H1 (cell line): Measurements from ENCODE around the gene MGAT4B. TPM values are rescaled to one million over a fixed set of nuclear protein-coding genes. Genes with fewer than 3 reads are reported as not detected.

Experiments used
- CTCF ChIA-PET: fragments of 300-600 bp; sonication (Branson Sonifier 250); formaldehyde crosslinking; loops from one replicate; lab custom pipeline; 2021; ENCODE audit not compliant: partially characterized antibody; lab: Charles Lee
- POLR2A ChIA-PET: fragments of 300-600 bp; sonication (Branson Sonifier 250); formaldehyde crosslinking; loops from one replicate; lab custom pipeline; 2021; ENCODE audit warnings: inconsistent platforms; ENCODE audit not compliant: partially characterized antibody; lab: Charles Lee
- DNase-seq, 2 experiments: peaks; one replicate each; pipeline versions ENCODE4 v3.0.0 to v3.0.0-alpha.2; 2010 to 2022; ENCODE audit warnings: low spot score in 2 of 2, low read depth in 1 of 2, mixed read lengths in 1 of 2
- FAIRE-seq: peaks from 2 replicates; lab custom pipeline; 2011; peaks lifted over from hg19 to GRCh38; lab: Jason Lieb, UNC
- H2AFZ ChIP-seq: 2 replicates; pipeline ENCODE4 v1.8.1; 2012; ENCODE audit warnings: low read length, inconsistent platforms
- H2AK5ac ChIP-seq: 2 replicates; pipeline ENCODE4 v1.6.1; 2013; ENCODE audit warnings: low read depth, low read length
- H2BK120ac ChIP-seq: replicated peaks from 2 replicates; pipeline ENCODE3; 2013; ENCODE audit warnings: low read depth, low read length, inconsistent platforms
- H2BK12ac ChIP-seq: 2 replicates; pipeline ENCODE4 v1.6.1; 2013; ENCODE audit warnings: low read depth, low read length
- H2BK15ac ChIP-seq: 2 replicates; pipeline ENCODE4 v1.6.1; 2013; ENCODE audit warnings: low read length
- H2BK20ac ChIP-seq: 2 replicates; pipeline ENCODE4 v1.6.1; 2013; ENCODE audit warnings: low read length
- H2BK5ac ChIP-seq: 2 replicates; pipeline ENCODE4 v1.6.1; 2013; ENCODE audit warnings: low read depth, low read length
- H3K14ac ChIP-seq: 2 replicates; pipeline ENCODE4 v1.6.1; 2013; ENCODE audit warnings: inconsistent platforms; ENCODE audit not compliant: insufficient read length
- H3K18ac ChIP-seq: 2 replicates; pipeline ENCODE4 v1.6.1; 2013; ENCODE audit warnings: low read length; ENCODE audit errors: extremely low read depth
- H3K23ac ChIP-seq: 2 replicates; pipeline ENCODE4 v1.6.1; 2013; ENCODE audit warnings: inconsistent platforms; ENCODE audit not compliant: insufficient read length
- H3K23me2 ChIP-seq: 2 replicates; pipeline ENCODE4 v1.6.1; 2013; ENCODE audit warnings: low read depth, low read length
- H3K27ac ChIP-seq: 2 replicates; pipeline ENCODE4 v1.6.1; 2011; ENCODE audit warnings: low read depth, low read length, inconsistent platforms
- H3K27me3 ChIP-seq, 4 experiments: replicated peaks in 1 of 4; 1 replicate in 1 of 4; 2 replicates in 3 of 4; pipeline versions ENCODE4 v1.6.1 to v1.8.1; 2011 to 2013; ENCODE audit warnings: low read length in 3 of 4, mild to moderate bottlenecking in 3 of 4, inconsistent platforms in 2 of 4, mixed read lengths in 2 of 4, moderate library complexity in 1 of 4; ENCODE audit not compliant: control insufficient read depth in 3 of 4, insufficient read depth in 3 of 4; ENCODE audit errors: extremely low read depth in 1 of 4
- H3K36me3 ChIP-seq, 4 experiments: 2 replicates each; pipeline versions ENCODE4 v1.6.1 to v1.8.1; 2011 to 2013; ENCODE audit warnings: mild to moderate bottlenecking in 4 of 4, low read length in 3 of 4, moderate library complexity in 2 of 4, control low read depth in 1 of 4, inconsistent platforms in 1 of 4; ENCODE audit not compliant: insufficient read depth in 4 of 4, control insufficient read depth in 2 of 4
- H3K4ac ChIP-seq: replicated peaks from 2 replicates; pipeline ENCODE3; 2013; ENCODE audit warnings: low read length, low read depth, mixed read lengths, inconsistent platforms; ENCODE audit not compliant: insufficient read length
- H3K4me1 ChIP-seq, 4 experiments: replicated peaks in 1 of 4; 1 replicate in 1 of 4; 2 replicates in 3 of 4; pipeline versions ENCODE4 v1.6.1 to v1.8.1; 2011 to 2013; ENCODE audit warnings: low read length in 3 of 4, inconsistent platforms in 2 of 4, mixed read lengths in 1 of 4; ENCODE audit not compliant: insufficient read depth in 4 of 4, control insufficient read depth in 3 of 4
- H3K4me2 ChIP-seq, 2 experiments: 2 replicates each; pipeline versions ENCODE4 v1.6.1 to v1.8.1; 2011 to 2013; ENCODE audit warnings: low read depth in 2 of 2, low read length in 2 of 2, control low read depth in 1 of 2, inconsistent platforms in 1 of 2, mild to moderate bottlenecking in 1 of 2; ENCODE audit not compliant: insufficient read depth in 1 of 2
- H3K4me3 ChIP-seq, 4 experiments: fragments of 200-600, 300-600 bp in 1 of 4; sonication (generic), shearing (Covaris generic), sonication (Bioruptor Twin) in 1 of 4; 2 replicates each; pipeline versions ENCODE4 v1.5.1 to v1.8.1; 2011 to 2016; ENCODE audit warnings: low read length in 4 of 4, low read depth in 3 of 4, control low read depth in 2 of 4, inconsistent platforms in 2 of 4, mild to moderate bottlenecking in 2 of 4, mixed read lengths in 1 of 4, moderate library complexity in 1 of 4; ENCODE audit not compliant: insufficient read depth in 2 of 4; ENCODE audit errors: extremely low read depth in 1 of 4
- H3K56ac ChIP-seq: replicated peaks from 2 replicates; pipeline ENCODE3; 2013; ENCODE audit warnings: low read depth, mild to moderate bottlenecking, mixed read lengths, low read length, inconsistent platforms; ENCODE audit not compliant: insufficient read length
- H3K79me1 ChIP-seq: 2 replicates; pipeline ENCODE4 v1.6.1; 2013; ENCODE audit warnings: low read depth, low read length, control low read depth
- H3K79me2 ChIP-seq, 2 experiments: 2 replicates each; pipeline versions ENCODE4 v1.6.1 to v1.8.1; 2012 to 2013; ENCODE audit warnings: low read length in 2 of 2, mild to moderate bottlenecking in 2 of 2, inconsistent platforms in 1 of 2; ENCODE audit not compliant: insufficient read depth in 2 of 2, control insufficient read depth in 1 of 2
- H3K9ac ChIP-seq, 4 experiments: replicated peaks in 1 of 4; 1 replicate in 1 of 4; 2 replicates in 3 of 4; pipeline versions ENCODE4 v1.6.1 to v1.8.1; 2011 to 2013; ENCODE audit warnings: low read depth in 3 of 4, low read length in 3 of 4, control low read depth in 2 of 4, mild to moderate bottlenecking in 2 of 4, moderate library complexity in 2 of 4, inconsistent platforms in 1 of 4; ENCODE audit errors: extremely low read depth in 1 of 4
- H3K9me3 ChIP-seq, 2 experiments: 2 replicates each; pipeline versions ENCODE4 v1.6.1 to v1.8.1; 2012 to 2013; ENCODE audit warnings: mild to moderate bottlenecking in 2 of 2, moderate library complexity in 2 of 2, control low read depth in 1 of 2, inconsistent platforms in 1 of 2, low read depth in 1 of 2, low read length in 1 of 2, mixed read lengths in 1 of 2; ENCODE audit not compliant: insufficient read depth in 2 of 2
- H4K20me1 ChIP-seq, 2 experiments: replicated peaks in 1 of 2; 2 replicates each; pipeline versions ENCODE3 to v1.8.1; 2011 to 2013; ENCODE audit warnings: inconsistent platforms in 2 of 2, low read length in 2 of 2, mild to moderate bottlenecking in 1 of 2; ENCODE audit not compliant: insufficient read depth in 2 of 2, control insufficient read depth in 1 of 2
- H4K5ac ChIP-seq: 2 replicates; pipeline ENCODE4 v1.6.1; 2013; ENCODE audit warnings: low read length, low read depth, mixed read lengths, inconsistent platforms; ENCODE audit not compliant: insufficient read length
- H4K8ac ChIP-seq: 2 replicates; pipeline ENCODE4 v1.8.0; 2013; ENCODE audit warnings: mild to moderate bottlenecking, moderate library complexity, low read length, inconsistent platforms; ENCODE audit not compliant: insufficient read depth; ENCODE audit errors: extremely low read depth
- H4K91ac ChIP-seq: replicated peaks from 2 replicates; pipeline ENCODE3; 2013; ENCODE audit warnings: low read length, mixed read lengths, inconsistent platforms; ENCODE audit not compliant: insufficient read length
- BACH1 ChIP-seq: IDR thresholded peaks from 2 replicates; pipeline ENCODE4 v1.6.1; 2012; ENCODE audit warnings: low read length, improper control_type of control experiment
- CBX5 ChIP-seq: fragments of 300-800, 300-1000 bp; sonication (generic); IDR thresholded peaks from 2 replicates; pipeline ENCODE4 v1.7.1; 2016; ENCODE audit warnings: antibody characterized with exemption, low read length, low read depth
- CREB1 ChIP-seq: IDR thresholded peaks from 2 replicates; pipeline ENCODE4 v1.6.1; 2012; ENCODE audit warnings: inconsistent platforms
- JUND ChIP-seq: IDR thresholded peaks from 2 replicates; pipeline ENCODE4 v1.6.1; 2011; ENCODE audit warnings: mild to moderate bottlenecking, improper control_type of control experiment, low read length
- NANOG ChIP-seq: IDR thresholded peaks from 2 replicates; pipeline ENCODE4 v1.6.1; 2011; ENCODE audit warnings: low read length, low read depth, mild to moderate bottlenecking, inconsistent platforms; ENCODE audit not compliant: insufficient read depth, poor library complexity, severe bottlenecking
- RNF2 ChIP-seq: fragments of 200-900, 300-1000 bp; sonication (generic); IDR thresholded peaks from 2 replicates; pipeline ENCODE4 v1.7.1; 2016; ENCODE audit warnings: borderline replicate concordance, low read depth, mild to moderate bottlenecking, antibody characterized with exemption, low read length; ENCODE audit not compliant: poor library complexity, severe bottlenecking; ENCODE audit errors: missing control alignments
- SIN3A ChIP-seq, 2 experiments: IDR thresholded peaks in 1 of 2; conservative IDR thresholded peaks in 1 of 2; 2 replicates each; pipeline ENCODE4 v1.6.1; 2011 to 2012; ENCODE audit warnings: low read length in 2 of 2, improper control_type of control experiment in 1 of 2, low read depth in 1 of 2, mild to moderate bottlenecking in 1 of 2
- WGBS, 2 experiments: shearing (Covaris generic) in 1 of 2; methylation state at CpG; one replicate each; pipeline versions ENCODE4 v1.1.6 to v1.1.7; 2013 to 2015; ENCODE audit warnings: low lambda C conversion rate in 2 of 2, mixed read lengths in 2 of 2, inconsistent platforms in 1 of 2, low coverage in 1 of 2, missing lambda C conversion rate in 1 of 2; ENCODE audit not compliant: insufficient replicate concordance in 2 of 2, insufficient coverage in 1 of 2, insufficient read length in 1 of 2; ENCODE audit errors: extremely low coverage in 1 of 2, missing lambda C conversion rate in 1 of 2; 5-methylcytosine and 5-hydroxymethylcytosine counted together
- polyA plus RNA-seq, 7 experiments: library from polyadenylated mRNA; depleted of rRNA in 3 of 7; stranded (reverse) in 5 of 7; unstranded in 2 of 7; fragments of >200 nt in 5 of 7; fragments of 200-250 nt in 2 of 7; gene quantifications; 1 replicate in 5 of 7; 2 replicates in 1 of 7; 4 replicates in 1 of 7; pipeline versions ENCODE4 v1.2.1 to v1.2.3, GENCODE V29; 2011 to 2013; ENCODE audit warnings: missing spikeins in 2 of 7, mixed read lengths in 2 of 7
- total RNA-seq: library from RNA; stranded (reverse); fragmentation: NEBNext Ultra II Directional; extraction: Animal tissue kit (Norgen Biotek cat#: 25700); gene quantifications from 2 replicates; pipeline ENCODE4 v1.2.1, GENCODE V29; 2021
- TF ChIP-seq, protein P1 (sequence below): IDR thresholded peaks from 2 replicates; pipeline ENCODE4 v1.6.1; 2012; ENCODE audit warnings: inconsistent platforms

MGAT4B gene
- total and polyA plus RNA-seq, 2 of the 8 experiments (the other 6 are each of a cell fraction or from before 2014, with no cell fraction given): 116 to 128 TPM

DNA sequence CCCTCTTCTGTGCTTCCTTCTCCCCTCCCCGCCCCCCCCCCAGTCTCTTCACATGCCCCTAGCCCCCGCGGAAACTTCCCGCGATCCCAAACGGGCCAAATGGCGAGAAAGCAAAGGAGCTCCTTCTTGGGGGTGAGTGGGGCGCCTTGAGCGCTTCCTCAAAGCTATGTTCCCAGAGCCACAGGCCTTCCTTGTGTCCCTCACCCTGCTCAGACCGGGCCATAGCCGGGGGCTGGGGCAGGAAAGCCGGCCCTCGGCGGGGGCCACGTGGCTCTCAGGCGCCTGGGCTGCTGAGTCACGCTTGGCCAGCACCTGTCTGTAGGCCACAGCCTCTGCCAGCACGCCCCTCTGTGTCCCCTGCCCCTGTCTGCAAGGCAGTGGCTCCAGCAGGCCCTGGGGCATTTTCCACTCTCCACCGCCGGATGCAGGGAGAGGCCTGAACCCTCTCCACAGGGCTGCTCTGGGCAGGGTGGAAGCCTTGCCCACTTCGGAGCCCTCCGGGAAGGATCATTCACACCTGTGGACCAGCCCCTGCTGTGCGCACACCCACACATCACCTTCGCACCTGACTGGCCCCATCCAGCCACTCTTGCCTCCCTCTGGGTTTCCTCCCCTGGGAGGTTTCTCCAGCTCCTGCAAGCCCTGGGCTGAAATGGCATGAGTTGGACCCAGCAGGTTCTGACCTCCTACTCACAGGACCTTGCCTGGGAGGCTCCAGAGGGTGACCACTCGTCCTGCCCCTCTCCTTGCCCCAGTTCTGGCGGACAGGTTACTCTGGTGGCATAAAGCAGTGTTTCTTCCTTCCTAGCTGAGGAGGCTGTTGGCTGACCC, 12.8 kb upstream of the MGAT4B start:
- H3K23ac ChIP-seq: no peak overlapping the region
- H3K14ac ChIP-seq: no peak overlapping the region
- peak overlapping the region; percentile 54 to 58 for H3K4me2 ChIP-seq
- peak overlapping the region; percentile 98 for H4K91ac ChIP-seq
- peak overlapping the region in 2 of 4 experiments; percentile 1 to 91; a peak in 4 of 8 replicates for H3K4me3 ChIP-seq
- peak overlapping the region; percentile 49 for H4K5ac ChIP-seq
- H2BK5ac ChIP-seq: peak overlapping the region; percentile 96
- WGBS, 2 experiments: 37% methylated on average over 22 of the region's 26 CpGs; no CpG with 5 or more reads in 1 of the 2 experiments
- peak overlapping the region; percentile 67; the same call in 1 of the 2 replicates for H3K27ac ChIP-seq
- H3K36me3 ChIP-seq: peaks cover 6 to 13% (median 9%) of the 10 kb centered on the region in 4 experiments; a peak in 6 of 8 replicates
- H2BK120ac ChIP-seq: peak overlapping the region; percentile 95
- H2BK12ac ChIP-seq: peak overlapping the region; percentile 97
- H2AK5ac ChIP-seq: peak overlapping the region; percentile 97
- H3K4me1 ChIP-seq: peaks cover 4 to 38% (median 33%) of the 10 kb centered on the region in 4 experiments
- H3K79me2 ChIP-seq: peaks cover 4 to 28% of the 10 kb centered on the region in 2 experiments; a peak in 2 of 4 replicates
- H2BK15ac ChIP-seq: peak overlapping the region; percentile 100; the same call in 1 of the 2 replicates
- CTCF ChIA-PET: interaction anchor here (1.1 to 1.8 kb wide), 4 partner anchors 18 to 49 kb away, joined by 3 to 6 read pairs (median 6); no protein-coding TSS in a partner anchor
- H3K27me3 ChIP-seq: peaks cover 0 to 5% (median 2%) of the 10 kb centered on the region in 4 experiments; a peak in 2 of 7 replicates
- peak overlapping the region; percentile 99 for H2BK20ac ChIP-seq
- H3K56ac ChIP-seq: peak overlapping the region; percentile 8
- peaks cover 15% of the 10 kb centered on the region; the same call in 1 of the 2 replicates for H3K23me2 ChIP-seq
- DNase-seq (peak in 1 of 2 experiments; percentile 79), FAIRE-seq (no peak)
- H4K8ac ChIP-seq: peak overlapping the region; percentile 72
- H3K9me3 ChIP-seq: no peaks in the 10 kb centered on the region
- H3K4ac ChIP-seq: peak overlapping the region; percentile 90
- no peak overlapping the region for H2AFZ ChIP-seq
- H3K9ac ChIP-seq: peak overlapping the region in 2 of 4 experiments; percentile 31 to 49; a peak in 3 of 7 replicates
- peaks cover 8 to 17% of the 10 kb centered on the region in 2 experiments for H4K20me1 ChIP-seq
- peaks cover 8% of the 10 kb centered on the region for H3K79me1 ChIP-seq
- POLR2A ChIA-PET: interaction anchor here (0.6 to 12.6 kb wide), 19 partner anchors 8 to 205 kb away, joined by 3 to 207 read pairs (median 3); partner anchors contain the start of genes HNRNPH1, LTC4S, MGAT4B and MRNIP
- H3K18ac ChIP-seq: peak overlapping the region; percentile 99
- TF ChIP-seq NANOG: no peak
- TF ChIP-seq CREB1: peak; percentile 31; the same call in 1 of the 2 replicates
- TF ChIP-seq SIN3A (conservative IDR thresholded peaks at IDR 0.05 in 1 of 2, IDR thresholded peaks at IDR 0.05 in 1 of 2; ENCODE audit: low read depth in 1 of 2, low read length in 2 of 2): peak in 1 of 2 experiments; percentile 30; a peak in 1 of 4 replicates
- no peak for TF ChIP-seq CBX5
- TF ChIP-seq JUND: peak; percentile 26; the same call in 1 of the 2 replicates
- TF ChIP-seq BACH1: peak; percentile 98
- TF ChIP-seq, protein P1, sequence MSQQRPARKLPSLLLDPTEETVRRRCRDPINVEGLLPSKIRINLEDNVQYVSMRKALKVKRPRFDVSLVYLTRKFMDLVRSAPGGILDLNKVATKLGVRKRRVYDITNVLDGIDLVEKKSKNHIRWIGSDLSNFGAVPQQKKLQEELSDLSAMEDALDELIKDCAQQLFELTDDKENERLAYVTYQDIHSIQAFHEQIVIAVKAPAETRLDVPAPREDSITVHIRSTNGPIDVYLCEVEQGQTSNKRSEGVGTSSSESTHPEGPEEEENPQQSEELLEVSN: peak; percentile 87
- TF ChIP-seq RNF2: peak; percentile 32
